Heart left ventricle (tissue), 13 donors: ENCODE data around the gene EPB41.

ENCODE experiments used
- POLR2A ChIP-seq, 2 donors: fragments of 450-650 bp; IDR thresholded peaks; one replicate each; pipeline ENCODE4 v1.6.1; 2017; ENCODE audit warnings: antibody characterized with exemption in 2 of 2, mild to moderate bottlenecking in 2 of 2, moderate library complexity in 2 of 2
- TF ChIP-seq, protein P1 (sequence below), 12 donors: fragments of 200-600 bp; sonication (generic) in 4 of 12; IDR thresholded peaks; one replicate each; pipeline versions ENCODE4 v1.5.0 to v1.8.0; 2018 to 2022; ENCODE audit warnings: antibody characterized with exemption in 12 of 12, mild to moderate bottlenecking in 5 of 12
- donor health status: ischemic (EF 13 %, LVEDD 7.1; RV severe dilation, severe dysfunction).
- donor health status: DM: no; HTN: yes; CAD: no.
- donor health status: DM: no; HTN: no; CAD: no.
- donor health status: ischemic (EF 25% LVEDD 6.9; RV normal size, moderate dysfunction).
- donor health status: ischemic (EF 25% LVEDD 5.7; RV mildly dilated, moderate dysfunction).
- donor health status: ischemic (EF 35%, LVEDD 5.7; RV mildly dilated, moderate dysfunction).
- donor health status: nonischemic (EF 11% LVEDD 7.7; RV severe dilation, severe dysfunction).
- donor health status: DM: yes; HTN: yes; CAD: no.
- donor health status: PGD.
- donor health status: ischemic (EF 29% LVEDD 5.4; RV normal size, mild dysfunction).
- donor health status: nonischemic (EF 23%, LVEDD 6.1; RV moderate dilation, normal function).

DNA sequence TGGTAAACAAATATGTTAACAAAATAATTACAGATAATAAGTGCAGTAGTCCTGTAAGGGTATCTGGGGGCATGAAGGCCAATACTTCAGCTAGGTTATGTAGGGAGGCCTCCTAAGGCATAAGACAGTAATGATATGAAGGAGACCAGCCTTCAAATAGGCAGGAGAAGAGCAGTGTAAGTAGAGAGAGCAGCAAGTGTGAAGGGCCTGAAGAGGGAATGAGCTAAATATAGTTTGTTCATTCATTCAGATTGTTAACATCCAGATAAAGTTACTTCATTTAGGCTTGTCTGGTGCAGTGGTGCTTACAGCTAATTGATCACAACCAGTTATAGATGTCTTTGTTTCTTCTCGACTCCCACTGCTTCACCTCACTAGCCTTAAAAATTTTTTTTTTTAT is 71.1 kb downstream of the EPB41 start:
- TF ChIP-seq POLR2A (IDR thresholded peaks at IDR 0.05): no peak
- TF ChIP-seq, protein P1, sequence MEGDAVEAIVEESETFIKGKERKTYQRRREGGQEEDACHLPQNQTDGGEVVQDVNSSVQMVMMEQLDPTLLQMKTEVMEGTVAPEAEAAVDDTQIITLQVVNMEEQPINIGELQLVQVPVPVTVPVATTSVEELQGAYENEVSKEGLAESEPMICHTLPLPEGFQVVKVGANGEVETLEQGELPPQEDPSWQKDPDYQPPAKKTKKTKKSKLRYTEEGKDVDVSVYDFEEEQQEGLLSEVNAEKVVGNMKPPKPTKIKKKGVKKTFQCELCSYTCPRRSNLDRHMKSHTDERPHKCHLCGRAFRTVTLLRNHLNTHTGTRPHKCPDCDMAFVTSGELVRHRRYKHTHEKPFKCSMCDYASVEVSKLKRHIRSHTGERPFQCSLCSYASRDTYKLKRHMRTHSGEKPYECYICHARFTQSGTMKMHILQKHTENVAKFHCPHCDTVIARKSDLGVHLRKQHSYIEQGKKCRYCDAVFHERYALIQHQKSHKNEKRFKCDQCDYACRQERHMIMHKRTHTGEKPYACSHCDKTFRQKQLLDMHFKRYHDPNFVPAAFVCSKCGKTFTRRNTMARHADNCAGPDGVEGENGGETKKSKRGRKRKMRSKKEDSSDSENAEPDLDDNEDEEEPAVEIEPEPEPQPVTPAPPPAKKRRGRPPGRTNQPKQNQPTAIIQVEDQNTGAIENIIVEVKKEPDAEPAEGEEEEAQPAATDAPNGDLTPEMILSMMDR (IDR thresholded peaks at IDR 0.05): no peak
